Measurements from ENCODE around the gene SIDT1.

DNA sequence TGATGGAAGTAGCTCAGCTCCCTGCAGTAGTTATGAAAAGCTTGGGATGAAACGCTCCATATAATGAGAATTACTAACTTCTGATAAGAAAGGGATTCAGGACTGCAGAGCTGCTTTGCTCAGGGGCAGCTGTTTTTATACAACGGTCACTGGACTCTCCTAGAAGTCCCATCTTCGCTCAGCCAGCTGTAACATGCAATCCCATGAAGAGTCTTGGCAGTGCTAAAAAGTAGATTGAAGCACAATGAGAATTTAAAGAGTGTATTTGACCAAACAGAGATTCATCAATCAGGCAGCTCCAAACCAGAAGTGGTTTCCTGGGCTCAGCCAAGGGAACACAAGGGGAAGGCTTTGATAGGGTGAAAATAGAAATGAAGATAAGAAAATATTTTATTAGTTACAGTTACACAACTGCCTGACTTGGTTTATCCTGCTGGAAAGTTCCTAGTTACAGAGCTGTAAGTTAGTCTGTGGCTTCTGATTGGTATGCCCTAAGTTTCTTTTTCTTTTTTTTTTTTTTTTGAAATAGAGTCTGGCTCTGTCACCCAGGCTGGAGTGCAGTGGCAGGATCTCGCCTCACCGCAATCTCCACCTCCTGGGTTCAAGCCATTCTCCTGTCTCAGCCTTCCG lies 24.1 kb downstream of the SIDT1 start:
- TF ChIP-seq, protein P1, sequence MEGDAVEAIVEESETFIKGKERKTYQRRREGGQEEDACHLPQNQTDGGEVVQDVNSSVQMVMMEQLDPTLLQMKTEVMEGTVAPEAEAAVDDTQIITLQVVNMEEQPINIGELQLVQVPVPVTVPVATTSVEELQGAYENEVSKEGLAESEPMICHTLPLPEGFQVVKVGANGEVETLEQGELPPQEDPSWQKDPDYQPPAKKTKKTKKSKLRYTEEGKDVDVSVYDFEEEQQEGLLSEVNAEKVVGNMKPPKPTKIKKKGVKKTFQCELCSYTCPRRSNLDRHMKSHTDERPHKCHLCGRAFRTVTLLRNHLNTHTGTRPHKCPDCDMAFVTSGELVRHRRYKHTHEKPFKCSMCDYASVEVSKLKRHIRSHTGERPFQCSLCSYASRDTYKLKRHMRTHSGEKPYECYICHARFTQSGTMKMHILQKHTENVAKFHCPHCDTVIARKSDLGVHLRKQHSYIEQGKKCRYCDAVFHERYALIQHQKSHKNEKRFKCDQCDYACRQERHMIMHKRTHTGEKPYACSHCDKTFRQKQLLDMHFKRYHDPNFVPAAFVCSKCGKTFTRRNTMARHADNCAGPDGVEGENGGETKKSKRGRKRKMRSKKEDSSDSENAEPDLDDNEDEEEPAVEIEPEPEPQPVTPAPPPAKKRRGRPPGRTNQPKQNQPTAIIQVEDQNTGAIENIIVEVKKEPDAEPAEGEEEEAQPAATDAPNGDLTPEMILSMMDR (IDR thresholded peaks at IDR 0.05), result no peak
- TF ChIP-seq POLR2AphosphoS5 (IDR thresholded peaks at IDR 0.05) (no peak), POLR2A (IDR thresholded peaks at IDR 0.05) (no peak), EP300 (IDR thresholded peaks at IDR 0.05; ENCODE audit: low read depth) (no peak)

Data from transverse colon (tissue), 4 donors.